GM19455 (cell line): ENCODE data around the gene GMCL2.
A peak's percentile ranks its signal among the peaks of the same experiment; 100 is the strongest.
"Not testable (repeated sequence)": the region's sequence is repeated elsewhere in the genome, so short reads cannot be mapped to it uniquely, and the experiment has no call there.

ENCODE experiments used
- ATAC-seq: cut with Tn5 transposase; IDR thresholded peaks from one replicate; pipeline ENCODE4 v1.9.1; 2021; ENCODE audit not compliant: unreplicated experiment

GMCL2 gene

DNA sequence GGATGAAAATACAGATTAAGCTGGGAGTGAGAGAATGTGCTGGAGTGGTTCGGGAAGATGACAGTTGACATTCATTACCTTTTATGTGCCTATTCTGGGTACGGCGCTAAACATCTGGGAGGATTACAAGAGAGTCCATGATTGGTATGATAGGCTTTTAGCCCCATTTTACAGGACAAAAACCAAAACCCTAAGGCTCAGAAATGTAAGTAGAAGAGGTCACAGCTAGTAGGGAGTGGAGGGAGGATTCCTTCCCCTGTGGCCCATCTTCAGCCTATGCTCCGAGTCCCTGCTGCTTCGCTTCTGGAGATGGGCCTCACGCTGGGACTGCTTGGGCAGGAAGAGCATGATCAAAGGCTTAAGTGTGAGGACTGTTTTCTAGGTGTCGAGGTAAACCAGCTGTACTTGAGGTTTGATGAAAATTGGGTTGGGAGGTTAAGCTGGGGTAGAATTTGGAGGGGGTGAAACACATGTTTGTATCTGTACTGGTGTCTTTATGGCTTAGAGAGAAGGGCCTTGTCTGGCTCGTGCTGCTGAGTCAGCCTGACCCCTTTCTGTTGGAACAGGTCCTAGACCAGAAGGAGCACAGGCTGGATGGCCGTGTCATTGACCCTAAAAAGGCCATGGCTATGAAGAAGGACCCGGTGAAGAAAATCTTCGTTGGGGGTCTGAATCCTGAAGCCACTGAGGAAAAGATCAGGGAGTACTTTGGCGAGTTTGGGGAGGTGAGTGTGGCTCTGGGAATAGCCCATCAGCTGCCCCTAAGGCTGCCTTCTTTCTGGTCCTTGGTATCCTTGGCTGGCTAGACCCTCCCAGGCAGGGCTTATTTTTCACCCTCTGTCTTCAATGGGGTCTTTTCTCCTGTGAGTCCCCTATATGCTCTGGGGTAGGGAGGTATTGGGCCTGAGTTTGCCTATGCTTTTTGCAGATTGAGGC lies 19.3 kb upstream of the GMCL2 start:
- ATAC-seq = no peak

DNA sequence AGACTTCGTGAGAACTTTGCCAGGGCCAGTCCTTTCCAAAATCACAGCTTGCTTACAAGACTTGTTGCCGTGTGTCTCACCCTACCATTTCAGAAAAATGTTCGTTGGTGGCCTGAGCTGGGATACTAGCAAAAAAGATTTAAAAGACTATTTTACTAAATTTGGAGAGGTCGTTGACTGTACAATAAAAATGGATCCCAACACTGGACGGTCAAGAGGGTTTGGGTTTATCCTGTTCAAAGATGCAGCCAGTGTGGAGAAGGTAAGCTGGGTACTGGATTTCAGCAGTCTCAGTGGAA lies 18.5 kb upstream of the GMCL2 start:
- ATAC-seq = no peak

DNA sequence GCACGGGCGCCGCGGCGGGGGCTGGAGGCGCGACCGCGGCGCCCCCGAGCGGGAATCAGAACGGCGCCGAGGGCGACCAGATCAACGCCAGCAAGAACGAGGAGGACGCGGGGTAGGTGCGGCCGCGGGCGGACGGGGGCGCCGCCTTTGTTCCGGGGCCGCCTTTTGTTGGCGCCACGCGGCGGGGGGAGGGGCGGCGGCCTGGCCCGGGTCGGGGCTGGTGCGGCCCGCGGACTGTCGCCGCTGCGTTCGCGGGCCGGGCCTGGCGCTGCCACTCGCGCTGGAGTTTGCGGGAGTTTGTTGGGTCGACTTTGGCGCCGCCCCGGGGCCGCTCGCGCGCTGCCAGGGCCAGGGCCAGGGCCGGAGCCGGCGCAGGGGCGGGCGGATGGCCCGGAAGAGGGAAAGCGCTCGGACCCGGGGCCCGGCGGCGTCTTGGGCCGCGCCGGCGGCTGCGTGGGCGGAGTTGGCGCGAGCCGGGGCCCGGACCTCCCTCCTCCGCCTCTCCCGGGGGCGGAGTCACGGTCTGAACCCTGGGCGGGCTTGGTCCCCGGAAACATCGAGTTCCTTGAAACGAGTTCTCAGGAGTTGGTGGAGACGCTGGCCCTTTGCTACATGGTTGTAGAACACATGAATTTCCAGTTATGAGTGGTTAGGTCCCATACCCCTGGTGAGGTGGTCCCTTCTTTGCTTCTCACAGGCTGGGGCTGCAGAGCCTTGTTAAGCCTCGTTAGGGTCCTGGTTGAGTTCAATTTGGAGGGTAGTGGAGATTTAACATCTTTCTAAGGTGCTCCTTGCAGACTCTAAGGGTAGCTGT lies 18.0 kb upstream of the GMCL2 start:
- peak; percentile 51 for ATAC-seq

DNA sequence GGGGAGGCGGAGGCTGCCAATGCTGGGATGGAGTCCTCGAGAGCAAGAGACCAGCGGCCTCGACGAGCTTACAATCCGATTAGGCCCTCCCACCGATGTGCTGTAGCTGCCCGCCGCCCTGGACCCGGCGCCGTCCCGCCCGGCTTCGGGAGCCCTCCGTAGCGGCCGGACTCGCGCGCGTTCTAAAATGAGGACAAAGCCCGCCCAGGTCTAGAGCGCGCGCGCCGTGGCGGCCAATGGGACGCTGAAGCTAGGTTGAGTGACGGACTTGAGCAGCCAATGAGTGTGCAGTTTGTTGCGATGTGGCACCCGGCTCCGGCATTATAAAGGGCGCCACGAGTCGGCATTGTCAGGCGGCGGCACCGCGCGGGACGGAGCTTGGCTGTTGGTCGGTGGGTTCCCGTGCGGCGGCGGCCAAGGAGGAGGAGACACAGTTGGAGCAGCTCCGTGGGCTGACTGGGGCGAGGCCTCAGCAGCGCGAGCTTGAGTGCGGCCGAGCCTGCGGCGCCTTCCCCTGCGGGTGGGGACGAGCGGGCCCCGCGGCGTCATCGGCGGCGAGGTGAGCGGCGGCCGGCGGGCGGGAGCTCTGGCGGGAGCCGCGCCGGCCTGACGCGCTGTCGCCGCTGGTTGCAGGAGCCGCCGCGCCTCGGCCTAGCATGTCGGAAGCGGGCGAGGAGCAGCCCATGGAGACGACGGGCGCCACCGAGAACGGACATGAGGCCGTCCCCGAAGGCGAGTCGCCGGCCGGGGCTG lies 17.2 kb upstream of the GMCL2 start, which contains the start of gene HNRNPAB:
HNRNPAB (plus strand) TSS at position 352 of the 753 bp plus-strand sequence; CDS start at position 657, 305 bp downstream.
- peak; percentile 72 for ATAC-seq

- ATAC-seq = no peak
Observed at GRCh38 chr5:178203670-178204181, 16.6 kb upstream of the GMCL2 start.

DNA sequence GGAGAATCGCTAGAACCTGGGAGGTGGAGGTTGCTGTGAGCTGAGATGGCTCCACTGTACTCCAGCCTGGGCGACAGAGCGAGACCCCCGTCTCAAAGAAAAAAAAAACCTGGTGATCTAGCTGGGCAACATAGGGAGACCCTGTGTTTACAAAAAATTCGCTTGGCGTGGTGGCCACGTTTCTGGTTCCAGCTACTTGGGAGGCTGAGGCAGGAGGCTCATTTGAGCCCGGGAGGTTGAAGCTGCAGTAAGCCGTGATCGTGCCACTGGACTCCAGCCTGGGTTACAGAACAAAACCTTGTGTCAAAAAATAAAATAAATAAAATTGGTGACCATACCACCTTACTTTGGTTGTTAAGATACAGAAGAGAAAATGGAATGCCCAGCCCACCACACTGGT lies 15.4 kb upstream of the GMCL2 start:
- ATAC-seq = no peak

DNA sequence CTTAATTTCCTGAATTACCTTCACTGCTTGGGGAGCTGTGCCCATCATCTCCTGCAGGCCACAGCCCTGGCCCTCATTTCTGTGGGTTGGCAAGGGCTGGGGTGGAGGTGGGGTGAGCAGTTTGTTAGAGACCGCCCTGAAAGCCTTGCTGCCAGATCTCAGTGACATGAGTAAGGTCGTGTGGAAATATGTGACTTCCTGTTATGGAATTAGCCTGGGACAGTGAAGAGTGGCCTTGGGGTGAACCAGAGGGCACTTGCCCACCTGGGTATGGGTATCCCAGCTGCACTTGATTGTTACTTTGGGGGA lies 14.7 kb upstream of the GMCL2 start:
- ATAC-seq = no peak

DNA sequence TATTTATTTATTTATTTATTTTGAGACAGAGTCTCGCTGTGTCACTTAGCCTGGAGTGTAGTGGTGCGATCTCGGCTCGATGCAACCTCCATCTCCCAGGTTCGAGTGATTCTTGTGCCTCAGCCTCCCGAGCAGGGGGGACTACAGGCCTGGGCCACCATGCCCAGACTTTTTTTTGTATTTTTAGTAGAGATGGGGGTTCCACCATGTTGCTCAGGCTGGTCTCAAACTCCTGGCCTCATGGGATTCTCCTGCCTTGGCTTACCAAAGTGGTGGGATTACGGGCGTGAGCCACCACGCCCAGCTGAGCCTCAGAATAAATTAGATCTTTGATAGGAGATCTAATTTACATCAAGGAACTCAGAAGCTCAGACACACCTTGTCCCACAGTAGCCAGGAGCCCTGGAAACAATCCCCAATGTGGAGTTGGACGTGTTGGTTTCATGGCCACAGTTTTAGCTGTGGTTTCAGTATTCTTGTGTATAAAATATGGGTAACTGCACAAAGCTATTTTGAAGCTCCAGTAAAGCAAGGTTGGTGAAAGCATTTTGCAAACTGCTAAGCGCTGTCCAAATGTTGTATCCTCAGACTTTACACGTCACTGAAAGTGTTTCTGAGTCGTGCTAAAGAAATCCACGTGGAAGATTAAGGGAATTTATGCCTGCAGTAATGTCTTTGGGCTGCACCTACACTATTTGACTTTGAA lies 14.2 kb upstream of the GMCL2 start:
- ATAC-seq = no peak

DNA sequence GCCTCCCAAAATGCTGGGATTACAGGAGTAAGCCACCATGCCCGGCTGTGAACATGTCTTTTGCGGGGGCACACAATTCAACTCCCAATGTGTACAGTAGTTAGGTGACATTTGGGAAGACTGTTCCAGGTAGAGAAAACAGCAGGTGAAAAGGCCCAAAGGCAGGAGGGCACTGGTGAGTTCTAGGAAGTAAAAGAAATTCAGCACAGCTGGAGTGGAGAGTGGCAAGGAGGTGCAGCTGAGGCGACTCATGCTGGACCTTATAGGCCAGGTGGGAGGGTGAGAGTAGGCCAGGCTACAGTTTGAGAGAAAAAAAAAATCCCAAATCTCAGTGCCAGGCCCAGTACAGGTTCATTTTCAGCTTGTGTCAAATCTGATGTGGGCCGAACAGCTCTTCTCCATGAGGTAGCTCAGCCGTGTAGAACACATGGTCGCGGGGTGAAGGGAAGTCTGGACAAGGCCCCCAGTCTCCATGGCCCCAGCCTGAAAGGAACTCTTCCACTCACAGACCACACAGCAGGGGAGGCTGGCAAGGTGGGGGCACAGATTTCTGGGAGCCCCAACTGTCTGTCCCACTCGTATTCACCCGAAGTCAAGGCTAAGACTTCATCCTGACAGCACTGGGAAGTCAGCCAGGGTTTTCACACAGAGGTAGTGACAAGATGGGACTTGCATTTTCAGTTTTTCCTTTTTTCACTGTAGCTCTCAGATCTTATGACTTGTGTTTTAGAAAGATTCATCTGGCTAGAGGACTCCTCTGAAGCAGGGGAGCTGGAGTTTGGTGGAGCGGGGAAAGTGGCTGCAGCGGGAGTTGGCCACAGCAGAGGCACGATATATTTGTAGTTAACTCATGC lies 12.6 kb upstream of the GMCL2 start:
- no peak for ATAC-seq

DNA sequence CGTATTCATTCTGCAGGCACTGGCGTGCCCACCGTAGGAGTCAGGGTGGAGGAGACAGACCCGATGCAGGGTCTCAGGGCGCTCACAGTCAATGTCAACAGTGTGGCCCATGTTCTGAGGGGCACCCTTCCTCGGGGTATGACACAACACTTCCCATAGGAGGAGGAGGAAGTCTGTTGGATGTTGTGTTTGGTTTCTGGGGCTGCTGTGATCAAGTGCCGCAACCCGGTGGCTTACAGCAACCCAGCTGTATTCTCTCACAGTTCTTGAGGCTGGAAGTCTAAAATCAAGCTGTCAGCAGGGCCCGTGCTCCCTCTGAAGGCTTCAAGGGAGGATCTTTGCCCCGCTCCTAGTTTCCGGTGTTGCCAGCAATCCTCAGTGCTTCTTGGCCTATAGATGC lies 11.5 kb upstream of the GMCL2 start:
- ATAC-seq = no peak

GRCh38 chr5:178198151-178198550 lies 11.0 kb upstream of the GMCL2 start:
- not testable (repeated sequence) for ATAC-seq

DNA sequence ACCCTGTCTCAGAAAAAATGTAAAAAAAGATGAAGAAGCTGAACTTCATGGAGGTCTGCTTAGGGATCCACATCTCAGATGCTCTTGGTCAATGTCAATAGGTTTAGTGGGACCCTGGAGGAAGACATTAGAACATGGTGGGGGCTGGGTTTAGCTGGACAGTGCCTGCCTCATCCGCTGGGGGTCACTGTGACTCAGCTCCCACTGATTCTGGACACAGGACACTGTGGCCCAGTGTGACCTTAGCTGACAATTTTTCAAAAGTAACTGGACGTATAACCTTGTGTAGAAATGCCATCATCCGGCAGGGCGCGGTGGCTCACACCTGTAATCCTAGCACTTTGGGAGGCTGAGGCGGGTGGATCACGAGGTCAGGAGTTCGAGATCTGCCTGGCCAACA lies 9.8 kb upstream of the GMCL2 start:
- no peak for ATAC-seq

DNA sequence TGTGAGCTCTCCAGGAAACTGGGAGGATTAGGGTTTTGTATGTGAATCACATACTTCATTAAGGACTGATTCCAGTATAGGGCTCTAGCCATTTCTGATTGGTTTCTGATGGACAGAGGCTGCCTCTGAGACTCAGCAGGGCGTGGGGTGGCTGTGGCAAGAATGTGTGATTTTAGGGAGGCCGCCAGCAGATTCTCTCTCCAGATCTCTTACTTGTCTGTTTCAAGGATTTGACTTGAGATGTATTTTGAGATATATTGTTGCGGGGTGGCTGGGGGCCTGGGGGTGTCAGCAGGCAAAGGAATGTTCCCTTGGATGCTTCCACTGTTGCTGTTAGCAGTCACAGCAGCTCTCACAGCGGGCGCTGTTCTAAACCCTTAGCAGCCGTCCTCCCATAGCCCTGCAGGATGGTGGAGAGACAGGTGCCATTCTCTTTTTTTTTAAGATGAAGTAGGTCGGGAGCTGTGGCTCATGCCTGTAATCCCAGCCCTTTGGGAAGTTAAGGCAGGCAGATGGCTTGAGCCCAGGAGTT lies 9.2 kb upstream of the GMCL2 start:
- no peak for ATAC-seq

- ATAC-seq = no peak
Observed at GRCh38 chr5:178194026-178194425, 6.9 kb upstream of the GMCL2 start.

- ATAC-seq = no peak
Observed at GRCh38 chr5:178193251-178193809, 6.2 kb upstream of the GMCL2 start.

DNA sequence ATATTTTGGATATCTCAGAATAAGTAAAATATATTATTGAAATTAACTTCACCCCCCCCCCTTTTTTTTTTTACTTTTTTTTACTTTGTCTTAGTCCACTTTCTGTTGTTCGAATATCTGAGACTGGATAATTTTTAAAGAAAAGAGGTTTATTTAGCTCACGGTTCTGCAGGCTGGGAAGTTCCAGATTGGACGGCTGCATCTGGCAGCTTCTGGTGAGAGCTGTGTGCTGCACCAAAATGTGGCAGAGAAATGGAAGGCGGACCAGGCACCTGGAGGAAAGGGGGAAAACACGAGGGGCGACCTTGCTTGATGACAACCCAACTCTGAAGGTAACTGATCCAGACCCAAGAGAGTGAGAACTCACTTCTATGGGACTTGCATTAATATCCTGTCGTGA lies 5.6 kb upstream of the GMCL2 start:
- no peak for ATAC-seq

DNA sequence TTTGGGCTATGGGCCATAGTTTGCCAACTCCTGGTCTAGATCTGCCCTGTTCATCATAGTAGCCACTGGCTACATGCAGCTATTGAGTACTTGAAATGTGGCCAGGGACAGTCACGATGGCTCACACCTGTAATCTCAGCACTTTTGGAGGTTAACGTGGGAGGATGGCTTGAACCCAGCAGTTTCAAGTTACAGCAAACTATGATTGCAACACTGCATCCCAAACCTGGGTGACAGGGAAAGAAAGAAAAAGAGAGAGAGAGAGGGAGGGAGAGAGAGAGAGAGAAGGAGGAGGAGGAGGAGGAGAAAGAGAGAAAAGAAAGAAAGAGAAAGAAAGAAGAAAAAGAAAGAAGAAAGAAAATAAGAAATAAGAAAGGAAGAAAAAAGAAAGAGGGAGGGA lies 5.1 kb upstream of the GMCL2 start:
- ATAC-seq = no peak

GRCh38 chr5:178191661-178192060 lies 4.5 kb upstream of the GMCL2 start:
- ATAC-seq = no peak

- no peak for ATAC-seq
Observed at GRCh38 chr5:178189433-178189832, 2.3 kb upstream of the GMCL2 start.
